Activated CD4-positive, alpha-beta T cell treated with anti-CD3 and anti-CD28 coated beads for 48 hours (primary cell): ENCODE measurements around the gene BPIFA1.

Source experiments
- DNase-seq: peaks from one replicate; pipeline ENCODE4 v3.0.0-alpha.2; 2020

BPIFA1 gene

DNA sequence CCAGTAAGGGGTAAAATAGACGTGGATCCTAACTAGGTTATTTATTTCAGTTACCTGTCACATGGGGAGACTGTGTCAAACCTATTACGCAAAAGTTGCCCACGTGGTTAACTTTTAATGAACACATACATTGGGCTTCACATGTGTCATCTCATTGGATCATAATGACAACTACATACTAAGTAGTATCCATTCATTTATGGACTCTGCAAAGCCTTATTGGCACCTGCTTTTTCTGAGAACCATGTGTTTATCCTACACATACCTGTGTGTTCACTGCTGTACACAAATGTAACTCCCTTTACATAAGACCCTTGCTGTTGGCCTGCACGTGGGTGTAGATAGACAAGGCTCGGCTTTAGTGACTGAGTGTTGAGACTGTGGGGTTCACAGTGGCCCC is 5.1 kb downstream of the BPIFA1 start:
- no peak for DNase-seq

DNA sequence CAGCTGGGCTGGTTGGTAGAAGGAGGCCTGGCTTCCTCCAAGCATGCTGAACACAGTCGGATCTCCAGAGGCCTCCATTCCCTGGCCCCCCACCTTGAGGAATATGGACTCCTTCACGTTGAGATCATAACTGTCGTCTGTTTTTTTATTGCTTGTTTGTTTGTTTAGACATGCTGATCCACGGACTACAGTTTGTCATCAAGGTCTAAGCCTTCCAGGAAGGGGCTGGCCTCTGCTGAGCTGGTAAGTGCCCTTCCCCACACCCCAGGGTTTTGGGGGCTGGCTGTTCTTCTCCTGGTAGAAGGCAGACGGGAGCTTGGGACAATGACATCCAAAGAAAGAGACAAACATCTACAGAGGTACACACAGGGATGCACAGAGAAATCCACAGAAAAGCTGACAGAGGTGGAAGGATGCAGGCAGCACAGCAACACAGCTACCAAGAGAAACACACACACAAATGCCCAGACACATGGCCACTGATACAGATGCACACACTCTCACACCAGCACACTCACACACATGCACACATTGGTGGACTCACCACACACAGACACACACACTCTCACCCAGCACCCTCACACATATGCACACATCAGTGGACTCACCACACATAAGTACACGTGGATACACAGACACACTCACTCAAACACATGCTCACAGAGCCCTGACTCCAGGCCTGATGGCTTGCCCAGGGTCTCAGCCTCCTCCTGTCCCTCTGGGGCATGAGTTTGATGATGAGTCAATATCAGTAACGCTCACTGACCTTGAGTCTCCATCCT is 6.7 kb downstream of the BPIFA1 start:
- DNase-seq, result no peak

DNA sequence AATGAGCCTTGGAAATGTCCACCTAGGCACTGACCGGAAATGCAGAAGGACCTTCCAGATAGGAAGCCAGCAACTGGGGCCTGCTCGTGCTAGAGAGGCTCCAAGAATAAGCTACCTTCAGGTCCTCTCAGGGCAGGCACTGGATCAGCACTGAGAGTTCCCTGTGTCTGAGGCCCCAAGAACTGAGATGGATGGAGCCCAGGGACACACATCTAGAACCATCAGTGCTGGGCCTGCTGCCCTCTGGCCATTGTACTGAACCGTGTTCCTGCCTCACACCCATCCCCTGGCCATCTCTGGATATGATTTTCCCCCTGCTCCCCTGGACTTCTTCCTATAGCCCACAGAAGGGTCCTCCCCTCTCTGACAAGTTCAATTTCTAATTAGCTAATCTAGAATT is 10.3 kb downstream of the BPIFA1 start:
- no peak for DNase-seq

DNA sequence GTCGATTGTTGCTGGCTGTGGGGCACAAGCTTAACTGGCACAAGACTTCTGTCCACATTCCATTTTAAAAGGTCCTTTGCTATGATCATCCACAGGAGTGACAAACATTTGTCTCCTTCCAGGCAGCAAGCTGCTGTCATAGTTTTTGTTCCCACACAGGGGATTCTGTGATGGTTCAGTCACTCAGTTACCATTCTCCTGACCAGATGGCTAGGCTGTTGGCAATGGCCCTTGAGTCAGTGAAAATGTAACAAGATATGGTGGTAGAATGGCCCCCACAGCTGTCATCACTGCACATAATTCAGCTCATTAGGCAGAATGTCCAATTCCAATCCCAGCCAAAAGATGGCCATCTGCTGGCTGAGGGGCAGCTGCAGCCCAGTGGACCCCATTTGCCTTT is 13.7 kb downstream of the BPIFA1 start:
- no peak for DNase-seq

DNA sequence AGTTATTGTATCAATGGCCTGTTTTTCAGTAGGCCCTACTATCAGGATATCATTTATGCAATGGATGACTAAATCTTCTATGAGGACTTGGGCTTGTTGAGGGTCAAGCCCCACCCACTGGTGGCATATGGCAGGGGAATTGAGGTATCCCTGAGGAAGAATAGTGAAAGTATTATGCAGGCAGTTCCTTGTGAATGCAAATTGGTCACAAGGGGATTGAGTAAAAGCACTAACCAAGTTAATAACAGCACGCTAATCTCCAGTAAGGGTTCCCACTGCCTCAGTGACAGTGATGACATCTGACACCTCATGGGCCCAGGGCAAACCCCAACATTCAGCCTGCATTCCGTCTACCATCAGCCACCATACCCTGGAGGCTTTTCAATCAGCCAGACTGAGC is 14.9 kb downstream of the BPIFA1 start:
- DNase-seq, result no peak

DNA sequence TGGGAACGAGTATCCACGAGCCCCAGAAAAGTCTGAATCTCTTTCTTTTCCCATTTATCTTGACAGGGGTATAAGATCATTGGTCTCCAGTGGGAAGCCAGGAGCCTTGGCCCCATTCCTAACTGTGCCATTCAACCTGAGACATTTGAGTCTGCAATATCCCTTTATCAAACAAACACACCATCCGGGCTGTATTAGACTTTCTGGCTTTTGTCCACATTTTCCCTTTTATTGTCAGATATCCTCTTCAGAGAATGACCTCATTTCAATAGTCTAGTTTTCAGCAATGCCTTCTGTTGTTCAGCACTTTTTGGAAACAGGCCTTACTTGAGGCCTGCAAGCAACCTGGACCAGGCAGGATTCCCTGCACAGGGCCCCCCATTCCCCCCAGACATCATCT is 15.7 kb downstream of the BPIFA1 start:
- no peak for DNase-seq

DNA sequence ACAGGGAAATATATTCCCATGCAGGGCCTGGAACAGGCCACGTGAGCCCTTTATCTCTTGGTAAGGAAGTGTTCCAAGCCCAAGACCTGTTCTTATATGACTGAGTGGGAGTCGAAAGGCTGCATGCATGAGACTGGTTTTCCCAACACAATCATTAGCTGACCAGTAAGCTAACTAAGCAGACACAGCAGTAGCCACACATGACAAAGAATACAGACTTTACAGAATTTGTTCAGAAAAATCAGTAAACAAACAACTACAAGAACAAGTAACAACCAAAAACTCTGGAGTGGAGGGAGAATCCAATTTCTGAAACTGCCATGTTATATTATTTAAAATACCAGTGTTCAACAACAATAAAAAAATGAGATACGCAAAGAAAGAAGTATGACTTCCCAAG is 16.7 kb downstream of the BPIFA1 start:
- DNase-seq, result no peak

DNA sequence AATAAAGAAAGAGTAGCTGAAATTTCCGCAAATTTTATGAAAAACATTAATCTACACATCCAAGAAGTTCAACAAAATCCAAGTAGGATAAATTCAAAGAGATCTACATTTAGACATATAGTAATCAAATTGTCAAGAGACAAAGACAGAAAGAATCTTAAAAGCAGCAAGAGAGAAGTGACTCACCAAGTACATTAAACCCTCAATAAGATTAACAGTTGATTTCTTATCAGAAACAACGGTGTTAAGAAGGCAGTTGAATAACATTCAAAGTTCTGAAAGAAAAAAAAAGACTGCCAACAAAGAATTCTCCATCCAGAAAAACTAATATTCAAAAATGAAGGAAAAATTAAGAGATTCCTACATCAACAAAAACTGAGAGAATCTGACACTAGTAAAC is 19.2 kb downstream of the BPIFA1 start:
- DNase-seq, result no peak

DNA sequence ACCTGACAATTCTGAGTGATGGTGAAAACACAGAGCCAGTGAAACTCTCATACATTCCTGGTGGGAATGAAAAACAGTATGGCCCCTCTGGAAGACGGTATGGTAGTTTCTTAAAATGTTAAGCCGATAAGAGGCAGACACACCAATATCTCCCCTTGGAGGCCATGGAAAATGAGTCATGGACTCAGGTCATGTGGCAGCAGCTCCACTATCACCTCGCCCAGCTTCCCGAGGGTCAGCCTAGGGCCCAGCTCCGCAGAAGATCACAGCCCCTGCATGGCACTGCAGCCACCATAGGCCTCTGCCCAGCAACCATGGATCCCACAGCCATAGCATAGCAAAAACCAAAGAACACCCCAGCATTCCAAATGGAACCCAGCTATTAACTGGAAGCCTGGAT is 21.4 kb downstream of the BPIFA1 start:
- no peak for DNase-seq

DNA sequence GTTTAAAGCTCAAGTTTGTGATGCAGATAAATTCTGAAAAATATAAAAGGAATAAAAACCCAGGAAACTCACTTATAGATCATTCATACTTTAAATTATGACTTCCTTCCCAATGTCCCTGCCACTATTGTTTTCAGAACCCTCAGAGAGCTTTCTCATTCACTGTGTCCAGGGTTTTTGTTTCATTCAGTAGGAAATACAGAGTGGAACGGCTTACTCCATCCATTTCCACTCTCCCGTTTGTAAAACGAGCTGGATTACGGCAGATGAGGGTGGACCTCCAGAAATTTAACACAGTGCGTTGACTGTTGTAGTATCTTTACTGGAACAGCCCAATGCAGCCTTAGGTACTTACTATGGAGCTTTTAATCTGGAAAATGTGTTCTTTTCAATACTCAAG is 23.6 kb downstream of the BPIFA1 start:
- DNase-seq, result no peak

DNA sequence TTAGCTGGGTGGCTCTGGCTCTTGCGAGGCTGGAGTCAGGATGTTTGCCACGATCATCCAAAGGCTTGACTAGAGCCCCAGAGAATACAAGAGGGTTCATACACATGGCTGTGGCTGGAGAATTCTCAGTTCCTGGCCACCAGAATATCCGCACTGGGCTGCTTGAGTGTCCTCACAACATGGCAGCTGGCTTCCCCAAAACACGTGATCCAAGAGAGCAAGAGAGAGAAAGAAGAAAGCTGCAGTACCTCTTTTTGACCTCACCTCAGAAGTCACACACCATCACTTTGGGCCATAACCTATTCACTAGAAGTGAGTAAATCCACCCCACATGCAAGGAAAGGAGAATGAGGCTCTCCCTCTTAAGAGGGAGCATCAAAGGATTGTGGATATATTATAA is 25.7 kb downstream of the BPIFA1 start:
- DNase-seq, result no peak

DNA sequence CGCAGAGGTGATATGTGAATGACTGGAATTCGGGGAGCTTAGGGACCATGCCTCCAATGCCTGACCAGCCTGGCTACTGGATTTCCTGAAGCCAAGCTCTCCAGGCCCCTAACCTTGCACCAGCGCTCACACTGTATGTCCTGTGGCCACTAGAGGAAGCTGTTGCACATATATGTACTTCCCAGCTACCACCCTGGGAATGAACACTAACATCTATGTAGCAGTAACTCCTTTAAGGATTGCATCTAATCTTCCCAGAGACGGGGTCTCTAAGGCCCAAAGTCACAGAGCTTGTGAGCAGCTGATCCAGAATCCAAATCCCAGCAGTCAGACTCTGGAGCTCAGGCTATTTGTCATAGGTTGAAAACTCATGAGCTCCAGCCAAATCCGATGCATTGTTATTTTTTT is 26.9 kb downstream of the BPIFA1 start:
- DNase-seq, result peak; percentile 21

DNA sequence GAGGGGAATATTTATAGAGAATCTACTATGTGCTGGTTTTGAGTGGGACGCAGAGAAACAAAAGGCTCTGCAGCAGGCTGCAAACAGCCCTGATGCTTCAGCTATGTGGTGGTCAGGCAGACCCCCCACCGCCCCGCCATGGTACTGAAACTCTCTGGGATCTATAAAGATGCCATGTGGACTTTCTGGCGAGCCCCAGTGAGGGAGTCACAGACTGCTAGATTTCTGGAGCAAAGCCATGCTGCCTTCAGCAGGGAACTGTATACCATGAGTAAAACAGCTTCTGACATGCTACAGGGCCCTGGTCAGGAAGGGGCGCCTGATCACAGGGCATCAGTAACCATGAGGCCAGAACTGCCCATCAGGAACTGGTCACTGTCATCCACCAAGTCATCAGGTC is 28.0 kb downstream of the BPIFA1 start:
- DNase-seq, result no peak

DNA sequence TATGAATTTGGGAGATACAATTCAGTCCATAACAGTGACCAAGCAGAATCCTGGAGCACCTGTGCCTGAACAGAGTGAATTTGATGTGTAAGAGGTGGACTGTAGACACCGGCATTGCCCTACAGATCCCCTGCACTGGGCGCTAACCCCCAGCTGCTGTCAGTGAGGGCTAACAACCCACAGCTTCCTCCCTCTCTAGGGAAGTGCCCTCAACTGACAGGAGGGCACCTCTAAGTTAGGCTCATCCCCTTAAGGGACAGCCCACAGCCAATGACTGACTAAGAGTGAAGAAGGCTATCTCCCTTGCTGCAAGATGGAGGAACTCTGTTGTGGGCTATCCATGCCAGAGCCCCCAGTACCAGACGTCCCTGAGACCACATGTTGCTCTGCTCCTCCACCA is 31.9 kb downstream of the BPIFA1 start:
- no peak for DNase-seq

DNA sequence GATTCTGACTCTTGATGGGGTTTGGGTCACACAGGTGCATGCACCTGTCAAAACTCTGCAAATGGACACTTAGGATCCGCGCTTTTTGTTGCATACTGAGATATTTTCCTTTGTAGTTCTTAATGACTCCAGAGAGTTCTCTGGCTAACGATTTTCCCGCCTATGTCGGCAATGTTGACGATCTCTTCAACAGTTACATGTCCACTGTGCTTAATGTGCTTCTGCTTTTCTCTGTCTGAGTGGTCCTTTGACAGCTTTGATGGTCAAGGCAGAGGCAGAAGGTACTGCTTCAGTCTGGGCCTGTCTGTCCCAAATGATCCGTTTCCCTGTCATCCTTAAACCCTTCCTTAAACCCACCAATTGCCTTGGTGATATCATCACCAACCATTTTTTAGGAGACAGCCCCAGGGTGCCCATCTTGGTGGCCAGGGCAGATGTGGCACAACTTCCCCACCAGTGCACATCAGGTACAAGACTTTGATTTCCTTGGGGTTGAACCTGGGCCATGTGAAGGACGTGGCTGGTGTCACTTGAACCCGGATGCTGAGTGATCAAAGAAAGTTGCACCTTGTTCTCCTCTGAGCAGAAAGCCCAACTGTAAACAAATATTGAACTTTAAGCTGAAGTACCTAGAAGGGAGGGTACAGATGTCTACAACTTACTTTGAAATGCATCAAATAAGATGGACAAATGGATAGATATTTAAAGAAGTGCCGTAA is 36.5 kb downstream of the BPIFA1 start:
- no peak for DNase-seq

DNA sequence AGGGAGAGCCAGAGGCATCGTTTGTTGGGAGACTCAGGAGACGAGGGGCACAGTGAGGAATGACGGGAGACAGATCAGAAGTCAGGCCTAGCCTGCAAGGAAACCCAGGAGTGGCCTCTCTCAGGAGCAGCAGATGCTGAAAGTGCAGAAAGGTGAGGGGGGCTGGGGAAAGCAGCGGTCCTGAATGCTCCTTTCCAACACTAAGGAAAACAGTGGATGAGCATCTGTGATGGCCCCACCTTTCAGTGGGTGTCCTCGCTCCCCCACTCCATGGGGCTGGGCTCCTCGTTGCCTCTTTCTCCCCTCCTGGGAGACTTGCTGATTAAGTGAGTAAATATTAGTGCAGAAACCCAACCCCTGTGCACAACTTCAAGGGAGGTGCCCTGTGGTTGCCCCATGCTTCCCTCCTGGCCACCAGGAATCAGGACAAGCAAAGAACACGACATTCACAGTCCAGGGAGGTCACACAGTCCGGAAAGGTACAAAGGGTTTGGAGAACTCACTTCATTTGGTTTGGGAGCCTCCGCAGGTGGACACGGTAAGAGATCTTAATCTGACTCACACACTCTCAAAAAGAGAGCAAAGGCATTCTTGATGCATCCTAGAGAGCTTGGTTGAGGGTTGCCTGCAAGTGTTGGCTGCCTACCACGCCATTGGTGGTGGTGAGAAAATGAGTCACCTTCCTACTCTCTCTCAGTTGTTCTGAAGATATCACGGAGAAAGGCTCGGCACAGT is 37.5 kb downstream of the BPIFA1 start:
- DNase-seq, result peak; percentile 29

DNA sequence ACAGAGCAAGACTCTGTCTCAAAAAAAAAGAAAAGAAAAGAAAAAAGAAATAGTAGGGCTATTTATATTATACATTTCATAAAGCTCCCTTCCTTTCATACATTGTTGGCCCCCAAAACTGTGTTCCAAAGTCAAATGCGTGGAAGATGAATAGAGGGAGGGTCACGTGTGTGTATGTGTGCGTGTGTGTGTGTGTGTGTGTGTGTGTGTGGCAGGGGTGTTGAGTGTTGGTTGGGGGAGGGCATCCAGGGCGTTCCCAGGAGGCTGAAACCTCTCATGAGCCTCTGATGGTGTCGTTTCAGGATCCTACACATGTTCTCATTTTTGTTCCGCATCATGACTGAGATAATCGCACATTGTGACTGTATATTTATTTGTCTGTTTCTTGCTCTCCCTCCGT is 39.4 kb downstream of the BPIFA1 start:
- no peak for DNase-seq

DNA sequence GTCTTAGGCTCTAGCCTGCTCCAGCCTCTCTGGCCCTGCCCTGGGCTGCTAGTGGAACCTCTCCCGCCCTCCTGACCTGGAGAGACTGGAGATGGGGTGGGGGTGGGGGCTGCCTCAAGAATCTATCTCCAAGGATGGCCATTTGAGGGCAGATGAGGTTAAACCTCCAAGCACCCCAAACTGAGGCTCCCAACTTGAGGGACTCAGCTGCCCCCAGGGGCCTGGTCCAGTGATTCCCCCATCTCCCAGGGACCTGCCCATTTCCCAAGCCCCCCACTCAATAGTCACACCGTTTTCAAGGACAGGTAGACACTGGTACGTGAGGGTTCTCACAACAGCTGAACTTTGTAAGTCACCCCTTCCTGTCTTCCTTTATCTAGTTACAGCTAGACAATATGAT is 40.1 kb downstream of the BPIFA1 start:
- no peak for DNase-seq

DNA sequence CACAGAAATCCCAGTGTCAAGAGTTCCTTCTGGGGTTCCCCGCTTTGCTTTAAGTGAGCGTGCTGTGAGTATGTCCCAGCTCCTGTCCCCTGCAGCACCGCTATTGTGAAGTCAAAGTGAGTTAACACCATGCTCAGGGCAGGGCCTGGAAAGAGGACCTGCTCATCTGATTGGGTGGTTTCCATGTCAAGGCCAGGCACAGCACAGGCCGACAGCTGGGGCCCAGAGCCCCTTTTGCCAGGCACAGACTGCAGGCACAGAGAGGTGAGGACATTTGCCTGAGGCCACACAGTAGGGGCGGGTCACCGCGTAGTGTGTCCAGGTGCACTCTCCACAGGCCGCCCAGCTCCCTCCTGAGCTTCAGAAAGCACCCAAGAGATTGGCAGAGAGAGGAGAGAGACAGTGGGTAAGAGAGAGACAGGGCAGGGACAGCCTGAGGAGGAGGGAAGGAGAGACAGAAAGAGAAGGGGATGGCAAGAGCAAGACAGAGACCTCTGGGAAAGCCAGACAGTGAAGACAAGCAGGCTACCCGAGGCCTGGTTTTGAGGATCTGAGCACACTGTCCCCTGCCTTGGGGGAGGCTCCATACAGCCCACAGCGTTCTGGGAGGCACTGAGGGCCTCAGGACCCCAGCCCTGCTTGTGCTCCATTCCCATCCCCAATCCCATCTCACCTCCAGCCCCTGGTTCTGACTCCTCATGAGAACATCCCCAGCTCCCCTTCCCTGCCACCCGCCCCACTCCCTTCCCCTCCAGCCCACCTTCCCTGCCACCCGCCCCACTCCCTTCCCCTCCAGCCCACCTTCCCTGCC is 40.7 kb downstream of the BPIFA1 start:
- no peak for DNase-seq

DNA sequence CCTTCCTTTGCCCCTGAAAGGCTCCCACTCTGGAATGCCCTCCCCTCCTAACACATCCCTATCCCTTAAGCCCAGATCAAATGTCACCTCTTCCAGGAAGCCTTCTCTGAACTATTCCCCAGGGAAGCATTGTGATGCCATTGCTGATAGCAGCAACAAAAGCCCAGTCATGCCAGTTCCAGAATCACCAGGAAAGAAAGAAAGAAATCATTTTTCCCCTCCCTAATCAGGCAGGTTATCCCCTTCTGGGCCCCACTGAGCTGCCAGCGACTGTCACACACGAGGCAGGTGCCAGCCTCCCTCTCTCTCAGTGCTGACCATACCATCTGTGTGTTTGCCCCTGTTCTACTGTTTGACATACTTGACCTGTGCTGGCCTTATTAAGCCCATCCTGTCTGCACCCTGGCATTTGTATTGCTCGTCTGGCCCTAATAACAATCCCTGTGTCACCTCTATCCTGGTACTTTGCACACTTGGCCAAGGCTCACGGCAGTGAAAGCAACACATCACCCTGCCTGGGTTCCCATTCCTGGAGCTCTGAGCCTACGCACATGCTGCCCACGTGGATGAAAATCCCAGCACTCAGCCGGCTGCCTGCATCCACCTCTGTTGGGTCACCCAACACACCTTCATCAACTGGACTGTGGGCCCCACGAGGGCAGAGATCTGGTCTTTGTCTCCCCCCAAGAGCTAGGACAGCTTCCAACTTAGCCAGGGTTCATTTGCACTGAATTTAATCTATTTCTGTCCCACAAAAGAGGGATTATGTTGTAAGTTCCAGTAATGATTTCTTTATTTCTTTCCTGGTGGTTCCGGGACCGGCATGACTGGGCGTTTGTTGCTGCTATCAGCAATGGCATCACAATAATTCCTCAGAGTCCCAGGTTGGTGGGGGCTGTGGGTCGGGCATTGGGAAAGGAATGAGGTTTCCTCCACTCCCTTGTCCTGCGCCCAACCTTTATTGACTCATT is 42.0 kb downstream of the BPIFA1 start:
- DNase-seq, result no peak

DNA sequence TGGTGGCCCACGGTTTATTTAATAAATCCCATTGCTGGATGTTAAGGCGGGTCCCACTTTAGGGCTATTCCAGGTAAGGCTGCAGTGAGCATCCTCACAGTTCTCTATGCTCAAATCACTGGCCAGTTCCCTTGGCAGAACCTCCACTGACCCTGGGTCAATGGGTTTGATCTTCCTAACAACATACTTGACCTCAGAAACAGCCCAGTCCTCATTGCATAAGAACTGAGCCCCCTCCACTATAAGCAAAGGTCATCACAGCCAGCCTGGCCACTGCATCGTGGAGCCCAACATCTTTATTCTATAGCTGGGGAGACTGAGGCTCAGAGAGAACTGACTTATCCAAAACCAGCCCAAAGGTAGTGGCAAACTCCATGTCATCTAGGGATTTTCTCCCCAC is 42.9 kb downstream of the BPIFA1 start:
- DNase-seq, result no peak
